Right renal pelvis (tissue), 4 donors: ENCODE results near the gene TRPM4. TPM values are rescaled to one million over a fixed set of nuclear protein-coding genes. Genes with fewer than 3 reads are reported as not detected.
"Not testable (repeated sequence)": the region's sequence is repeated elsewhere in the genome, so short reads cannot be mapped to it uniquely, and the experiment has no call there.

Source experiments
- DNase-seq, 4 donors: peaks; one replicate each; pipeline ENCODE4 v3.0.0-alpha.2; 2013; ENCODE audit warnings: low read depth in 4 of 4, low spot score in 3 of 4, missing footprints in 1 of 4
- polyA plus RNA-seq, 4 donors: library from polyadenylated mRNA; unstranded; fragments of 120-200 nt; gene quantifications; one replicate each; pipeline ENCODE4 v1.2.1, GENCODE V29; 2013; ENCODE audit not compliant: insufficient read length in 4 of 4

The TRPM4 gene
- polyA plus RNA-seq, 4 donors: 26.6 to 38.0 (median 31.0) TPM

- DNase-seq: no peak
These were observed 32.4 kb upstream of the TRPM4 start for GRCh38 chr19:49125025-49125731.

DNA sequence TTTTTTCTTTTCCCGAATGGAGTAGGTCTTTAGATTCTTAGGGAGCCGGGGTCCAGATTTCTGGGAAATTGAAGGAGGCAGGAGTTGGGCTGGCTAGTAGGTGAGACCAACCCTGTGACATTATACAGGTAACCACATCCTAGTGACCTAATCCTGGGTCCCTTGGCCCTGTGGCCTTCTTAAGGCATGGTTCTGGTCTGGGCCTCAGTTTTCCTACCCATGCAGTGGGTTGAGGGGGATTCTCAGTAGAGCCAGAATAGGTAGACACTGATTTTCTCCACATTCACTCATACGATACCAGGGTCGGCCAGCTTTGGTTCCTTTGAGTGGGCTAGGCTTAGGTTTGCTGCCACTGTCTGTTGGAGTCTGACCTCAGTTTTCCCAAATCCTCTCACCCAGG is 31.0 kb upstream of the TRPM4 start:
- DNase-seq: no peak

GRCh38 chr19:49127225-49127624 is 30.4 kb upstream of the TRPM4 start:
- not testable (repeated sequence) for DNase-seq

GRCh38 chr19:49127674-49128544 is 29.7 kb upstream of the TRPM4 start:
- peak in 2 of 4 donors; percentile 92 to 94 for DNase-seq

- no peak for DNase-seq
These were observed 28.9 kb upstream of the TRPM4 start for GRCh38 chr19:49128545-49129237.

GRCh38 chr19:49129238-49129583 is 28.4 kb upstream of the TRPM4 start:
- no peak for DNase-seq

- DNase-seq: no peak
These were observed 27.3 kb upstream of the TRPM4 start for GRCh38 chr19:49130325-49130724.

- no peak for DNase-seq
These were observed 24.5 kb upstream of the TRPM4 start for GRCh38 chr19:49132974-49133609.

GRCh38 chr19:49133621-49134454 is 23.8 kb upstream of the TRPM4 start:
- no peak for DNase-seq

DNA sequence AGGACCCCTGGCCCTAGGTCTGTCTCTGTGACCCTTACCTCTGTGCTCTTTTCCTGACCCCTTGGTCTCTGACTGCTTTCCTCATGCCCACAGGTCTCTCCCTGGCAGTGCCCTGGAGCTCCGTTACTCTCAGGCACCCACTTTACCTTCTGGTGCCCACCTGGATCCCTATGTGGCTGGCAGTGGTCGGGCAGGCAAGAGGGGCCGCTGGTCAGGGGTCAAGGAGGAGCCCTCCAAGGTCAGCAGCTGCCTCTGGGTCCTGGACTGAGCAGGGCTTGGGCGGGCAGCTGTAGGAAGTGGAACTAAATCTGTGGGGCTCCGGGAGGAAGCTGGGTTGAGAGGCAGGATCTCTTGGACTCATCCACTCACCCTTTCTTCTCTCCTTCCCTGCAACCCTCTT is 21.9 kb upstream of the TRPM4 start:
- DNase-seq: no peak

DNA sequence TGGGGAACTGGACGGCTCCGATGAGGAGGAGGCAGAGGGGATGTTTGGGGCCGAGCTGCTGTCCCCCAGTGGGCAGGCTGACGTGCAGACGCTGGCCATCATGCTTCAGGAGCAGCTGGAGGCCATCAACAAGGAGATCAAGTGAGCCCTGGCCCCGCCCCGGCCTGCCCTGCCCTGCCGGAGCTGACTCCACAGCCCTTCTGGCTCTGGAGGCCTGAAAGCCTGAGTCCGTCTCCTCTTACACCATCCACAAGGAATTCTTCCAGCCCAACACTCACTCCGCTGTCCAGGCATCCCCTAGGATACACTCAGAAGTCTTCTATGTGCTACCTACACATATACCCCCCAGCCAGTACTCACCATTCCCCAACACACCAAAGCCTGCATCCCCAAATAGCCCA is 20.8 kb upstream of the TRPM4 start:
- DNase-seq: no peak

DNA sequence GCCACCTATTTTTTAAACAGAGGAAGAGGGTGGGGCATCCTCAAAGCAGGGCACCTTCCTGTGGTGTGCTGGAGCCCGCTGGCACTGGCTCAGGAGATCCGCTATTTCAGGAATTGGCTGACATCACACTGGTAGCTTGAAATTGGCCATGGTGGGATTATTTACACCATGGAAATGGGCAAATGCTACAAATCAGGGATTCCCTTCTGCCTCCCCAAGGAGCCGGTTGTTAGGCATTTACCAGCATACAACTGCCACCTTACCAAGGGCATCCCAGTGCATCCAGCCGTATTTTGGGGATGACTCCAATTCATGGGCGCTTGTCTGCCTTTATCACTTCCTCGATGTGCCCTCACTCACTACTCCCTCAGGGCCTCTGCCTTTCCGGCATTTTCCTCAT is 16.6 kb upstream of the TRPM4 start:
- DNase-seq: no peak

DNA sequence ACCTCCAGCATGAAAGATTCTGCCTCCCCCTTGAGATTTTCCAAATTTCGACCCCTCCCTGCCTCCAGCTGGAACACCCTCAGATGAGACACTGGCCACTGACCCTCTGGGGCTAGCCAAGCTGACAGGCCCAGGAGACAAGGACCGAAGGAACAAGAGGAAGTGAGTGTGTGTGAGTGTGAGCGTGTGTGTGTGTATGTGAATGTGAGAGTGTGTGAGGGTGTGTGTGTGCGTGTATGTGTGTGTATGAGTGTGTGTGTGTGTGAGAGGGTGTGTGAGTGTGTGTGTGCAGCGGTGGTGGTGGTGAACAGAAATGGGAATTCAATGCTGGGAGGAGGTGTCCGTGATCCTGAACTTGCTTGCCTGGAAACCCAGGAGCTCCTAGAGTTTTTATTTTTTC is 16.2 kb upstream of the TRPM4 start:
- DNase-seq: no peak

GRCh38 chr19:49142866-49143335 is 14.7 kb upstream of the TRPM4 start:
- DNase-seq: peak in 2 of 4 donors; percentile 84 to 87

DNA sequence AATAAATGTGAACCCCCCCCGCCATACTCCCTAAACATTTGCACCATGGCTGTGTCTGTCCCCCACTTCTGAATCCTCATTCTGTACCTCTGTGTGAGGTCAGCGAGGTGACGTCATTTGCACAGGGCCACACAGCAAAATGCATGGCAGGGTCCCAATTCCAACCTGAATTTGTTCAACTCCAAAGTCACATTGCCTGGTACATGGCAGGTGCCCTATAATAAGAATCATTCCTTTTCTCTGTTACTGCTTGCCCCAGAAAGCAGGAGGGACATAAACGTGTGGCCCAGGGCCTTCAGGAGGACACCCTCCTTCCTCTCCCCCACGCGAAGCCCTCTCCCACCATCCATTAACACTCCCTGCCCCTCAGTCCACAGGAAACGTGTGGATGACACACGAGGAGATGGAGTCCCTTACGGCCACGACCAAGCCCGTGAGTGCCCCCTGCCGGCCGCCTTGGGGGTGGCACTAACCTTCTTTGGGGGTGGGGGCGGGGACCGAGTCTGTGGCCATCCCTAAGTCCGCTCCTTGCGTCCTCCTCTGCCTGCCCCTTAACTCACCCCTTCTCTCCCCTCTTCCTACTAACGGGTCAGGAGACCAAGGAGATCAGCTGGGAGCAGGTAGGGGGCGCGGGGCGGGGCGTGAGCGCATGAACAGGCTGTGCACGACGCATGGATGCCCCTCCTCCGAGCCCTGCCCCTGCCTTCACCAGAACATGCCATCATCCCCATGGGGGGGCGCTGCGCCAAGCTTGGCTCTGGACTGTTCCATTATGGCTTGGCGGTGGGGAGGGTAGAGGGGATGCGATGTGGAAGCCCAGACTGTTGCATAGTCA is 11.8 kb upstream of the TRPM4 start:
- no peak for DNase-seq

- DNase-seq: not testable (repeated sequence)
These were observed 11.2 kb upstream of the TRPM4 start for GRCh38 chr19:49146408-49146770.

DNA sequence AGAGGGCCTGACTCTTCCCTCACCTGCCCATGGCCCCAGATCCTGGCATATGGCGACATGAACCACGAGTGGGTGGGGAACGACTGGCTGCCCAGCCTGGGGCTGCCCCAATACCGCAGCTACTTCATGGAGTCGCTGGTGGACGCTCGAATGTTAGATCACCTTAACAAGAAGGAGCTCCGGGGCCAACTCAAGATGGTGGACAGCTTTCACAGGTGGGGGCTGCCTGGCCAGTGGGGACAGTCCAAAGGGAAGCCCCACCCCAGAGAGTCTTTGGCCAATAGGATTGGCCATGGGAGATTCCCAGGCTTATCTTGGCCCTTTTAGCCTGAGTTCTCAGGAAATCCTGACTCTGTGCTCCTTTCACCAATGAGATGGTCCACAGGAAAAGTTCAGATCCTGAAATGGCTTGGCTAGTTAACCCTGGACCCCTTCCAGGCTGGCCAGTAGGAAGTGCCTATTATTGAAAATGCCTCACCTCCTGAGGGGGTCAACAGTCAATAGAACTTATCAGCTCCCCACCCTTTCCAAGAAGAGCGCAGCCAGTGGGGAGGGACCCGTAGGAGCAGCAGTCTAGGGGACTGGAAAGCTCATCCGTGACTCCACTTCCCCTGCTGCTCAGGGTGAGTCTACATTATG is 9.4 kb upstream of the TRPM4 start:
- no peak for DNase-seq

DNA sequence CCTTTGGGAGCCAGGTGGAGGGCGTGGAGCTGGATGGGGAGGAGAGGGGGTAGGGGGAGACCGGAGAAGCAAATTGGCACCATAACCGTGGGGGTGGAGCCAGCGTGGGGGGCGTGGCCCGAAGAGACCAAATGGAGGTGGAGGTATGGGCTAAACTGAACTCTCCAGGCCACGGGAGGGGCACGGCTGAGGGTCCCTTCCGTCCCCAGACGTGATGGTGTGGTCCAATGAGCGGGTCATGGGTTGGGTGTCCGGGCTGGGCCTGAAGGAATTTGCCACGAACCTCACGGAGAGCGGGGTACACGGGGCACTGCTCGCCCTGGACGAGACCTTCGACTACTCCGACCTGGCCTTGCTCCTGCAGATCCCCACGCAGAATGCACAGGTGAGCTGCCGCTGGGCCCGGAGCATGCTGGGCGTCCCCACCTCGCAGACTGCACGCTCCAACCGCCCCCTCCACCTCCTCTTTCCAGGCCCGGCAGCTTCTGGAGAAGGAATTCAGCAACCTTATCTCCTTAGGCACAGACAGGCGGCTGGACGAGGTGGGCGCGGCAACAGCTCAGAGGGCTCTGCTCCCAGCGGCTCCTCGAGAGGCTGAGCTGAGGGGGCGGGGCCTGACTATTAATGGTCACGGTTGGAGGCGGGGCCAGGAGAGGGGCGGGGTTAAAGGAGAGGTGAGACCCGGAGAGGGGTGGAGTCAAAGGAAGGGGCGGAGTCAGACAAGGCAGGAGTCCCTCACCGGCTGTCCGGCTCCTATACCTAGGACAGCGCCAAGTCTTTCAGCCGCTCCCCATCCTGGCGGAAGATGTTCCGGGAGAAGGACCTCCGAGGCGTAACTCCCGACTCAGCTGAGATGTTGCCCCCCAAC is 8.6 kb upstream of the TRPM4 start:
- peak in 3 of 4 donors; percentile 96 for DNase-seq
